ENCODE data around the gene COQ10B. TPM values are rescaled to one million over a fixed set of nuclear protein-coding genes. Genes with fewer than 3 reads are reported as not detected.
"Not testable (repeated sequence)": the region's sequence is repeated elsewhere in the genome, so short reads cannot be mapped to it uniquely, and the experiment has no call there.

COQ10B gene
- polyA plus RNA-seq, 1 experiment = 1.7 TPM

- no peak for TF ChIP-seq CTCF (IDR thresholded peaks at IDR 0.05; ENCODE audit: insufficient read depth, low read depth, low read length)
- no peak for DNase-seq (ENCODE audit: low read depth)
- ChIA-PET POLR2A (no interaction called here), CTCF (no interaction called here)
- H3K4me3 ChIP-seq (ENCODE audit: low read depth, low read length) = no peak overlapping the region
- H3K27me3 ChIP-seq (ENCODE audit: control insufficient read depth, insufficient read depth, low read length) = no peaks in the 10 kb centered on the region
- H3K36me3 ChIP-seq (ENCODE audit: control insufficient read depth, insufficient read depth, low read length) = peaks cover 5% of the 10 kb centered on the region
These were observed 7.7 kb downstream of the COQ10B start for GRCh38 chr2:197461057-197461456.

- ChIA-PET POLR2A (interaction anchor here (0.6 to 1.0 kb wide), 2 partner anchors 11 to 36 kb away, joined by 3 to 4 read pairs; partner anchors contain the start of genes COQ10B and HSPD1), CTCF (no interaction called here)
- Histone ChIP-seq H3K36me3 (ENCODE audit: control insufficient read depth, insufficient read depth, low read length) (peaks cover 8% of the 10 kb centered on the region), H3K27me3 (ENCODE audit: control insufficient read depth, insufficient read depth, low read length) (no peaks in the 10 kb centered on the region), H3K4me3 (ENCODE audit: low read depth, low read length) (no peak overlapping the region)
- TF ChIP-seq CTCF (IDR thresholded peaks at IDR 0.05; ENCODE audit: insufficient read depth, low read depth, low read length) = no peak
- DNase-seq (ENCODE audit: low read depth) = no peak
These were observed 10.8 kb downstream of the COQ10B start for GRCh38 chr2:197464175-197464574.

- DNase-seq (ENCODE audit: low read depth) = no peak
- no peaks in the 10 kb centered on the region for H3K27me3 ChIP-seq (ENCODE audit: control insufficient read depth, insufficient read depth, low read length)
- H3K36me3 ChIP-seq (ENCODE audit: control insufficient read depth, insufficient read depth, low read length) = peaks cover 6% of the 10 kb centered on the region
- ChIA-PET POLR2A (no interaction called here), CTCF (no interaction called here)
- TF ChIP-seq CTCF (IDR thresholded peaks at IDR 0.05; ENCODE audit: insufficient read depth, low read depth, low read length) = no peak
- H3K4me3 ChIP-seq (ENCODE audit: low read depth, low read length) = no peak overlapping the region
These were observed 18.8 kb downstream of the COQ10B start for GRCh38 chr2:197472166-197472565.

GRCh38 chr2:197477797-197478196 lies 24.4 kb downstream of the COQ10B start:
- no peak for TF ChIP-seq CTCF (IDR thresholded peaks at IDR 0.05; ENCODE audit: insufficient read depth, low read depth, low read length)
- no peak overlapping the region for H3K4me3 ChIP-seq (ENCODE audit: low read depth, low read length)
- no peaks in the 10 kb centered on the region for H3K27me3 ChIP-seq (ENCODE audit: control insufficient read depth, insufficient read depth, low read length)
- DNase-seq (ENCODE audit: low read depth) = no peak
- POLR2A ChIA-PET = no interaction called here
- CTCF ChIA-PET = no interaction called here
- H3K36me3 ChIP-seq (ENCODE audit: control insufficient read depth, insufficient read depth, low read length) = peaks cover 4% of the 10 kb centered on the region

GRCh38 chr2:197480165-197481036 lies 27.0 kb downstream of the COQ10B start:
- ChIA-PET POLR2A (no interaction called here), CTCF (interaction anchor here (1.0 kb wide), 1 partner anchor 11 kb away, joined by 4 read pairs; no protein-coding TSS in a partner anchor)
- no peak for DNase-seq (ENCODE audit: low read depth)
- Histone ChIP-seq H3K27me3 (ENCODE audit: control insufficient read depth, insufficient read depth, low read length) (no peaks in the 10 kb centered on the region), H3K4me3 (ENCODE audit: low read depth, low read length) (no peak overlapping the region), H3K36me3 (ENCODE audit: control insufficient read depth, insufficient read depth, low read length) (peaks cover 3% of the 10 kb centered on the region)
- TF ChIP-seq CTCF (IDR thresholded peaks at IDR 0.05; ENCODE audit: insufficient read depth, low read depth, low read length) = no peak

- DNase-seq (ENCODE audit: low read depth); POLR2A ChIA-PET; H3K4me3 ChIP-seq (ENCODE audit: low read depth, low read length); H3K36me3 ChIP-seq (ENCODE audit: control insufficient read depth, insufficient read depth, low read length); H3K27me3 ChIP-seq (ENCODE audit: control insufficient read depth, insufficient read depth, low read length): not testable (repeated sequence)
- CTCF ChIA-PET = interaction anchor here (0.6 kb wide), 1 partner anchor 9 kb away, joined by 3 read pairs; no protein-coding TSS in a partner anchor
These were observed 30.9 kb downstream of the COQ10B start for GRCh38 chr2:197484248-197484647.

Measured in BJ (cell line).